Activated CD4-positive, alpha-beta T cell treated with anti-CD3 and anti-CD28 coated beads for 1 hour (primary cell): Measurements from ENCODE around the gene NXPE3.
"Not testable (repeated sequence)": the region's sequence is repeated elsewhere in the genome, so short reads cannot be mapped to it uniquely, and the experiment has no call there.

Experiments used
- DNase-seq: peaks from one replicate; pipeline ENCODE4 v3.0.0-alpha.2; 2020

The NXPE3 gene

GRCh38 chr3:101779047-101779821 lies at the start of gene NXPE3:
TSS of gene NXPE3 (plus strand) at chr3:101779211. CDS start at chr3:101785597, 6,386 bp downstream.
- peak; percentile 88 for DNase-seq

GRCh38 chr3:101729586-101729985 lies 49.4 kb upstream of the NXPE3 start:
- DNase-seq = no peak

- DNase-seq = no peak
Measured at GRCh38 chr3:101730839-101731238, 48.2 kb upstream of the NXPE3 start.

- DNase-seq = no peak
Measured at GRCh38 chr3:101732240-101732641, 46.8 kb upstream of the NXPE3 start.

- DNase-seq = no peak
Measured at GRCh38 chr3:101735833-101736232, 43.2 kb upstream of the NXPE3 start.

- not testable (repeated sequence) for DNase-seq
Measured at GRCh38 chr3:101741914-101742313, 37.1 kb upstream of the NXPE3 start.

- DNase-seq = no peak
Measured at GRCh38 chr3:101744811-101745210, 34.2 kb upstream of the NXPE3 start.

- not testable (repeated sequence) for DNase-seq
Measured at GRCh38 chr3:101745934-101746333, 33.1 kb upstream of the NXPE3 start.

GRCh38 chr3:101753386-101754113 lies 25.5 kb upstream of the NXPE3 start:
- DNase-seq = not testable (repeated sequence)

GRCh38 chr3:101758224-101758623 lies 20.8 kb upstream of the NXPE3 start:
- no peak for DNase-seq

GRCh38 chr3:101762041-101762646 lies 16.9 kb upstream of the NXPE3 start:
- no peak for DNase-seq

GRCh38 chr3:101777745-101778281 lies 1.2 kb upstream of the NXPE3 start:
- not testable (repeated sequence) for DNase-seq

GRCh38 chr3:101778385-101779046 lies 495 bp upstream of the NXPE3 start:
- DNase-seq = no peak

- DNase-seq = no peak
Measured at GRCh38 chr3:101779822-101780381, 891 bp downstream of the NXPE3 start.

- no peak for DNase-seq
Measured at GRCh38 chr3:101780661-101781060, 1.6 kb downstream of the NXPE3 start.

- no peak for DNase-seq
Measured at GRCh38 chr3:101781166-101781565, 2.2 kb downstream of the NXPE3 start.

- no peak for DNase-seq
Measured at GRCh38 chr3:101784855-101785613, 6.0 kb downstream of the NXPE3 start.

GRCh38 chr3:101791778-101792177 lies 12.8 kb downstream of the NXPE3 start:
- DNase-seq = no peak

- no peak for DNase-seq
Measured at GRCh38 chr3:101796077-101796680, 17.2 kb downstream of the NXPE3 start.

GRCh38 chr3:101801174-101801573 lies 22.2 kb downstream of the NXPE3 start:
- DNase-seq = no peak

GRCh38 chr3:101802179-101802578 lies 23.2 kb downstream of the NXPE3 start:
- no peak for DNase-seq
